Activated CD4-positive, alpha-beta T cell treated with anti-CD3 and anti-CD28 coated beads, Interleukin-2, amount 50 U/mL, for 16 hours (primary cell): ENCODE data around the gene SH3RF3.

Source experiments
- DNase-seq: peaks from one replicate; pipeline ENCODE4 v3.0.0-alpha.2; 2020

The SH3RF3 gene

DNA sequence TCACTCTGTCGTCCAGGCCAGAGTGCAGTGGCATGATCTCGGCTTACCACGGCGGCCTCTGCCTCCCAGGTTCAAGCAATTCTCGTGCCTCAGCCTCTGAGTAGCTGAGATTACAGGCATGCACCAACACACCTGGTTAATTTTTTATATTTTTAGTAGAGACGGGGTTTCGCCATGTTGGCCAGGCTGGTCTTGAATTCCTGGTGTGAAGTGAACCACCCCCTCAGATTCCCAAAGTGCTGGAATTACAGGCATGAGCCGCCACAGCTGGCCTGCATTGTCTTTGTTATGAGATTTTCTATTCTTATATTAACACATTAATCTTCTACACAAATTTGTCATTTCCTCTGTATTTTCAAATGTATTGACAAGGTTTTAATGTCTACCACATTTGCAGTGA lies 409.5 kb downstream of the SH3RF3 start:
- DNase-seq, result no peak

- DNase-seq, result no peak
Observed at GRCh38 chr2:109542384-109542783, 413.4 kb downstream of the SH3RF3 start.

DNA sequence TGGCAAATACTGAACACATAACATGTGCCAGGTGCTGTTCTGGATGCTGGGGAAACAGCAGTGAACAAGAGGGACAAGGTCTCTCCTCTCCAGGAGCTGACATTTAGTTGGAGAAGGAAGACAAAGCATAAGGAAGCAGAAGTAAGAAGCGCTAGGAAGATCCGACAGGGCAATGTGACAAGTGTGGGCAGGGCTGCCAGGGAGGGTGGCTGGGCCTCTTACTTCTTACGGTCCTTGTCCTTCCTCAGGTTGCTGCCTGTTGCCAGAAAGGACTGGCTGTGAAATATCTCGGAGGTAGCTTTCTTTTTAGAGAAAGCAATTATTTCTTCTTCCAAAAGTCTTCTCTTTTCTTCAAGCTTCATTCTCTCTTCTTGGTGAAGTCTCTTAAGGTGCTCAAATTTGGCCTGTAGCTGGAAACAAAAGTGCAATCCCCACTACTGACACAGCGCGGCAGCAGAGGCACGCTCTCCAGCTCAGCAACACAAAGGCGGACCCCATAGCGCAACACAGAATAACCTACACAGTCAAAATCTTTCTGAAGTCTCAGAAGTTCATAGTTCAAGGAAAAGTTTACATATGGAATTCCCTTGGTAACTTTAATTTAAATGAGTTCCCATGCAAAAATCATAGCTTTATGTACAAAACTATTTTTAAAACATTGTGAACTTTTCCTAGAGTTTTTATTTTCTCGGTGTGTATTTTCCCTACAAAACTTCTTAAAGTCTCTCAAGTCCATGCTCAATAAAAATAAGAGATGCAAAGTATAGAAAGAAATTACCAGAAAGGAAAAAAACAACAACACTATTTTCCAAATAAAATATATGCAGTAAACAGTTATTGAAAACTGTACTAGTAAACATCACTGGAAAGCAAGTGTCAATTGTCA lies 417.1 kb downstream of the SH3RF3 start:
- DNase-seq, result peak; percentile 58

DNA sequence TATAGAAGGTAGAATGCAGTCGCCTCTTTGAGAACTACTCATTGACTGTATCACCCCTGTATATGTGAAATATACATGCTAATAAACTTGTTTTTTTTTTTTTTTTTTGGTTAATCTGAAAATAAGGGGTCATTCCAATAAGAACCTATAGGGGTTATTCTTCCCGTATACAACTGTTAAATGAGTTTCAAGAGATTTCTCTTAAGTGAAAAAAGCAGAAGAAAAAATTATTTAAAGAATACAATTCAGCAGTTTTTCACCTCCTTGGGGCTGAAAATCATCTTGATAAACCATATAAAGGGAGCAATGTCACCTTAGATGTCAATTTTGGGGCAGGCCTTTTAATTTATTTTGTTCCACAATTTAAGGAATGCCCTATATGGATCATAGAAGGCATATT lies 418.3 kb downstream of the SH3RF3 start:
- no peak for DNase-seq

GRCh38 chr2:109549016-109549590 lies 420.1 kb downstream of the SH3RF3 start:
- no peak for DNase-seq
